ENCODE results near the gene ELOVL5.

The ELOVL5 gene

GRCh38 chr6:53236241-53236640 is 112.5 kb downstream of the ELOVL5 start:
- DNase-seq = no peak

DNA sequence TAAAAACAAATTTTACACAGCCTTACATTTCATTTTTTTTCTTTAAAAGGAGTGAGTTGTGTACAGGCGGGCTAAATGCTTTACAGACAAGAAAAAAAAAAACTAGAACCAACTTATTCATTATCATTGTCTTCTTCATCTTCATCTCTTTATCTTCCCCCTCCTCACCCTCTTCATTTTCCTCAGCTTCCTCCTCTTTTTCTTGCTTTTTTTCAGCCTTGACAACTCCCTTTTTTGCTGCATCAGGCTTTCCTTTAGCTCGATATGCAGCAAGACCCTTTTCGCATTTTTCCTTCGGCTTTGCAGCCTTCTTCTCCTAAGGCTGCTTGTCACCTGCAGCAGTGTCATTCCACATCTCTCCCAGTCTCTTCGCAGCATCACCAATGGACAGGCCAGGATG is 113.2 kb downstream of the ELOVL5 start:
- no peak for DNase-seq

DNA sequence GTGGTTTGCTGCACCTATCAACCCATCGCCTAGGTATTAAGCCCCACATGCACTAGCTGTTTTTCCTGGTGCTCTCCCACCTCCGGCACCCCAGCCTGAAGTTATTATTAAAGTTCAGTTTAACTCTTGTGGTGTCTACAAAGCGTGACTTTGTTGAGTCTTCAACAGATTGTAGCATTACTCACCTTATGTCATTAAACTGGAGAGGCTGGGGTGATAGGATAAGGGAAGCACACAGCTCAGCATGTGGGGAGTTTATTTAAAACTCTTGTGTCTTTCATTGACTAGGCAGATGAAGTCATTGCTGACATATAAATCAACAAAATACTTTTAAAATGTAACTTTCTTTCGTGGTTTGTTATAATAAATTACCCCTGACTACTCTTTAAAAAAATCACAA is 115.4 kb downstream of the ELOVL5 start:
- DNase-seq = no peak

DNA sequence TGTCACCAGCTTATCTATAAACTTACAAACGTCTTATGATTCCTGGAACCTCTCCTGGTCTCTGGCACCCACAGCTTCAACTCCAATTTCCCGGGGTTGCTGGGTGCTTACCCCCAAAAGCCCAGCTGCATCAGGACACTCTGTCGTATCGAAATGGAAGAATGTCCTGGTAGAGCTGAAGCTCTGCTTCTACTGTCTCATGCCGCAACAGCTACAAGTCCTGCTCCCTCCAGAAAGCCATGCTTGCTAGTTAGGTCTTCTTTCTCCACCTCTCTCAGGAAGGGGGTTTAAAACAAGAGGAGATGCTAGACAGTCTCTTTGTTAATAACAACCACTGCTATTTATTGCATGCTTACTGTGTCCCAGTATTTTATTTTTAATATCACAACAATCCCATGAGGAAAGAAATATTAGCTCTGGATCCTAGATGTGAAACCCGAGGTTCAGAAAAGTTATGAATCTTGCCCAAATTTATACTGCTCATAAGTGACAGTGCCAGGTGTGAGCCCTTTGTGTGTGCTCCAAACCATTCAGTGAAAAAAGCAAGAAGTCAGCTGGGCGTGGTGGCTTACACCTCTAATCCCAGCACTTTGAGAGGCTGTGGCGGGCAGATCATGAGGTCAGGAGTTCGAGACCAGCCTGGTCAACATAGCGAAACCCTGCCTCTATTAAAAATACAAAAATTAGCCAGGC is 117.8 kb downstream of the ELOVL5 start:
- no peak for DNase-seq

DNA sequence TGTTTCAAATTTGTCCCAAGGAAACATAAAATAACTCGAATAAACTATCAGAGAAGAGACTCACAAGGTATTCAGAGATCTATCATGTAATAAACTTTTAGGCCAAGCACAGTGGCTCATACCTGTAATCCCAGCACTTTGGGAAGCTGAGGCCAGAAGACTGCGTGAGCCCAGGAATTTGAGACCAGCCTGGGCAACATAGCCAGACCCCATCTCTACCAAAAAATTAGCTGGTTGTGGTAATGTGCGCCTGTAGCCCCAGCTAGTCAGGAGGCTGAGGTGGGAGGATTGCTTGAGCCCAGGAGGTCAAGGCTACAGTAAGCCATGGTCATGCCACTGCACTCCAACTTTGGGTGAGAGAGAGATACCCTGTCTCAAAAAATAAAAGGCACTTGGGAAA is 120.9 kb downstream of the ELOVL5 start:
- no peak for DNase-seq

DNA sequence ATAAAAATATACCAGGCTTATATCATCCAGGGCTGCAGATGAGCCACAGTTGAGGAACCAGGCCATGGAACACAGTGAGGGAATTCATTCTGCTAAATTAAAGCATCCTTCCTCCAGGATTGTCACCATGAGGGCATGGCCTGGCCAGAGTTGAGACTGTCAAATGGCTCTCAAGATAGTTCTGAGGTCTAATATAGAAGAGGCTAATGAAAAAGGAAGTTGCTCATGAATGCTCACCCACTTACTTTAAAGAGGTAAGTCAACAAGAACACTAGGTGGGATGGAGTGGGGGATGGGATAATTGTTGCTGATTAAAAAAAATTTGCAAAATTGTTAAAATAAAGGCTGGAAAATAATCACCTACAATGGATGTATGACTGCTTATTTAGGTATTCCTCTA is 128.1 kb downstream of the ELOVL5 start:
- no peak for DNase-seq
